Measurements from ENCODE around the gene LMO2.

LMO2 gene

GRCh38 chr11:33819278-33820035 is 72.4 kb downstream of the LMO2 start:
- DNase-seq (ENCODE audit: low read depth): no peak
